ENCODE data around the gene DEPDC7. TPM values are rescaled to one million over a fixed set of nuclear protein-coding genes. Genes with fewer than 3 reads are reported as not detected.

Gene DEPDC7
- total RNA-seq, 1 donor from 2014 or later = 1.6 TPM

DNA sequence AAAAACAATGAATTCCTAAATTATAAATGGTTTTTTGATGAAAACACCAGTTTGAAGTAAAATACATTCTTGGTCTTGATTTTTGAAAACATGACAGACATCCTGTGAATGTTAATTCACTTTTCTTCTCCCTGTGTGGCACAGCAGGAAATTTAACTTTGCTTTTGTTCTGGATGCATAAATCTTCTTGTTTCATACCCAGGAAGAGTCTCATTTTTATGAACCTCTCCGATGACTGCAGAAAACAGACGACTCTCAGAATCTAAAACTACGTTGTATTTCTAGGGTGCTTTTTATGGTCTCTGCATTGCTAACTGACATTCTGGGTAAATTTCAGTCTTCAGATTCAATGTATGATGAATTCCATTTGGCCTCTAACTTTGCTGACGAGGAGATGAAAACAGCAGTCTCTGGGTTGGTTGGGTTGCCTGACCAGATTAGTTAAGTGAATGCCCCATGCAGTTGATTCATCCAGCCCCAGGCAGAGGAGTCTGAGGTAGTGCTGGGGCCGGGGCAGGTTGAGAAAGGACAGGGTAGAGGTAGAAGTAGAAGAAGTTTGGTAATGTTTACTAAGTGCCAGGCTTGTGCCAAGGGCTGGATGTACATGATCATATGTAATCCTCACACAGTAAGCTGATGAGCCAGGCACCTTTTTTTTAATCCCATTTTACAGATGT is 43.8 kb downstream of the DEPDC7 start:
- Histone ChIP-seq H3K36me3 (ENCODE audit: control insufficient read depth, insufficient read depth, low read length) (peaks cover 2% of the 10 kb centered on the region), H3K27me3 (ENCODE audit: control insufficient read depth, insufficient read depth, low read length) (no peaks in the 10 kb centered on the region), H3K4me3 (ENCODE audit: low read depth, low read length) (no peak overlapping the region)
- DNase-seq (ENCODE audit: low read depth) (peak; percentile 77), FAIRE-seq (peak; percentile 77)
- TF ChIP-seq, protein P1, sequence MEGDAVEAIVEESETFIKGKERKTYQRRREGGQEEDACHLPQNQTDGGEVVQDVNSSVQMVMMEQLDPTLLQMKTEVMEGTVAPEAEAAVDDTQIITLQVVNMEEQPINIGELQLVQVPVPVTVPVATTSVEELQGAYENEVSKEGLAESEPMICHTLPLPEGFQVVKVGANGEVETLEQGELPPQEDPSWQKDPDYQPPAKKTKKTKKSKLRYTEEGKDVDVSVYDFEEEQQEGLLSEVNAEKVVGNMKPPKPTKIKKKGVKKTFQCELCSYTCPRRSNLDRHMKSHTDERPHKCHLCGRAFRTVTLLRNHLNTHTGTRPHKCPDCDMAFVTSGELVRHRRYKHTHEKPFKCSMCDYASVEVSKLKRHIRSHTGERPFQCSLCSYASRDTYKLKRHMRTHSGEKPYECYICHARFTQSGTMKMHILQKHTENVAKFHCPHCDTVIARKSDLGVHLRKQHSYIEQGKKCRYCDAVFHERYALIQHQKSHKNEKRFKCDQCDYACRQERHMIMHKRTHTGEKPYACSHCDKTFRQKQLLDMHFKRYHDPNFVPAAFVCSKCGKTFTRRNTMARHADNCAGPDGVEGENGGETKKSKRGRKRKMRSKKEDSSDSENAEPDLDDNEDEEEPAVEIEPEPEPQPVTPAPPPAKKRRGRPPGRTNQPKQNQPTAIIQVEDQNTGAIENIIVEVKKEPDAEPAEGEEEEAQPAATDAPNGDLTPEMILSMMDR (IDR thresholded peaks at IDR 0.05; ENCODE audit: insufficient read depth, low read length, severe bottlenecking) = no peak

DNA sequence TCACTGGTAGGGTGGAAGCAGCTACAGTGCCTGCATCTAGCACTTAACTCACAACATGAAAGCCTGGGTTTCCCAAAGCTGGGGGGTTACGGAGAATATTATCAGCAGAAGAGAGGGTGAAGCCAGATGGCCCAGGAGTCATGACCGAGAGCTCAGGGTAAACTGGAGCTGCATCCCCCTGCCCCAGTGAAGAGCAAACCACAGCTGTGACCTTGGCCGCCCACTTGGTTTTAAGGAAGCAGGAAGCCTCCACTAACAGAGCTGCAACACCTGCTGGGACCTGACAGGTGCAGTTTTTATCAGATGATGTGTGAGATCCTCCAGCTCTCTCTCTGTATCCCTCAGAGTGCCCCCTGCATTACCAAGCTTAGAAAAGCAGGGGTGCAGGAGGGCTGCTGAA is 44.6 kb downstream of the DEPDC7 start:
- Histone ChIP-seq H3K27me3 (ENCODE audit: control insufficient read depth, insufficient read depth, low read length) (no peaks in the 10 kb centered on the region), H3K4me3 (ENCODE audit: low read depth, low read length) (no peak overlapping the region), H3K36me3 (ENCODE audit: control insufficient read depth, insufficient read depth, low read length) (peaks cover 2% of the 10 kb centered on the region)
- TF ChIP-seq, protein P1 (IDR thresholded peaks at IDR 0.05; ENCODE audit: insufficient read depth, low read length, severe bottlenecking) = no peak
- DNase-seq (ENCODE audit: low read depth) = no peak
- no peak for FAIRE-seq

DNA sequence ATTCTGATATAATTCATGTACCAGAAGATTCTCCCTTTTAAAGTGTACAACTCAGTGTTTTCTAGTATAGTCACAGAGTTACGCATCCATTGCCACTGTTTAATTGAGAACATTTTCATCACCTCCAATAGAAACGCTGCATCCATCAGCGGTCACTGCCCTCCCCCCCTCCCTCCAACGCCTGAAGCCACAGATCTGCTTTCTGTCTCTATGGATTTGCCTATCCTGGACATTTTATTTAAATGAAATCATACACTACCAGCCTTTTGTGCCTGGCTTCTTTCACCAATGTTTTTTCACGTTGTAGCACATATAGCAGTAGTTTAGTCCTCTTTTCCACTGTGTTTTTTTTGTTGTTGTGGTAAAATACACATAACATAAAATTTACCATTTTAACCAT is 46.5 kb downstream of the DEPDC7 start:
- Histone ChIP-seq H3K27me3 (ENCODE audit: control insufficient read depth, insufficient read depth, low read length) (no peaks in the 10 kb centered on the region), H3K36me3 (ENCODE audit: control insufficient read depth, insufficient read depth, low read length) (peaks cover 11% of the 10 kb centered on the region), H3K4me3 (ENCODE audit: low read depth, low read length) (no peak overlapping the region)
- TF ChIP-seq, protein P1 (IDR thresholded peaks at IDR 0.05; ENCODE audit: insufficient read depth, low read length, severe bottlenecking) = no peak
- FAIRE-seq (no peak), DNase-seq (ENCODE audit: low read depth) (no peak)

DNA sequence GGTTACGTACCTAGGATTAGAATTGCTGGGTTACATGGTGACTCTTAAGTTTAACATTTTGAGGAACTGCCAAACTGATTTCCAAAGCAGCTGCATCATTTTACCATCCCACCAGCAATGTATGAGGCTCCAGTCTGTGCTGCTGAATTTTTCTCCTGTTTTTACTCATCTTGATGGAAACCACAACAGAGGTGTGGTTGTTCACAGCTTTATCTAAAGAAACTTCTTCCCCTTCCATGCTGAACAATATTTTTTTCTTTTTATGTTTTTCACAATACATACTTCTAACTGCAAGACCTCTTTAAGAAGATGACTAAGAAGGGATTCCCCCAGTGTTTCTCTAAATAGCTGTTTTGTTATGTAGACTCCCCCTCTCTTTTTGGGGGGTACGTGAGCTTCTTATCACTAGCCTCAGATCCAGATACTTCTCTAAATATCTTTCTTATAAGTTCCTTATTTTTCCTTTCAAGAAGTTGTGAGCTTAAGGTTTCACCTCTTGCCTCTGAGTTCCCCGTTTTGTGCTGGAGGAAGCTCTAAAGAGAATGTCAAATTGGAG is 47.7 kb downstream of the DEPDC7 start:
- no peak for DNase-seq (ENCODE audit: low read depth)
- Histone ChIP-seq H3K27me3 (ENCODE audit: control insufficient read depth, insufficient read depth, low read length) (no peaks in the 10 kb centered on the region), H3K4me3 (ENCODE audit: low read depth, low read length) (no peak overlapping the region), H3K36me3 (ENCODE audit: control insufficient read depth, insufficient read depth, low read length) (peaks cover 11% of the 10 kb centered on the region)
- FAIRE-seq = no peak
- TF ChIP-seq, protein P1 (IDR thresholded peaks at IDR 0.05; ENCODE audit: insufficient read depth, low read length, severe bottlenecking) = no peak

DNA sequence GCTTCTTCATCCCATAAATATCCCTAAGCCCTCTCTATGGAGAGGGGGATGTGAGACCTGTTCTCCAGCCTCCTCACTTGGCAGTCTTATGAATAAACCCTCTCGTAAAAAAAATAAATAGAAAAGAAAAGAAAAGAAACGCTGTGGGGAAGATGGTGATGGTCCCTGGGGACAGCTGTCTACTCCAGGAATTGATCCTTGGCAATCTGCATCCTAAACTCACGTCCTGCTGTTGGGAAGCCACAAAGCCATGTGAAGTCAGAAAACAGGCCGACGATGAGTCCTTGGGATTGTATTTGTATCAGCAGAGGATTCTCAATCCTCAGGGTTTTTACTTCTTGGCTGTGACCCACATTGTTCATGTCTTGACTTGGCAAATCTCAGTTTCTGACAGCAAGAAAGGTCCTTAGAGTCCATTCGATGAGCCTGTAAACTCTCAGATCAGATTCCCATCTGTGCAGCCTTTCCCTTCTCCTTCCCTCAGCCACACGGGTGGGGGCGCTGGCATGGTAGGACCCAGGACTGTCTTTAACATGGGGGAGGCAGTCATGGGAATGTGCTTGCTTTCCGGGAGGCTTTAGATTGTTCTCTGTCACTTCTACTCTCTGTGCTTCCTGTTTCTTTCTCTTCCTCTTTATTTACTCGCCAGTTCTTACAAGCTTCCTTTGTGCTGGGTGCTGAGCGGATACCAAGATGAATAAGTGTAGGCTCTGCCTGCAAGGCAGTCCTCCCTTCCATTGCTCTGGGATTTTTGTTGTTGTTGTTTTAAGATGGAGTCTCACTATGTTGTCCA is 48.6 kb downstream of the DEPDC7 start:
- H3K36me3 ChIP-seq (ENCODE audit: control insufficient read depth, insufficient read depth, low read length) = peaks cover 16% of the 10 kb centered on the region
- no peak for DNase-seq (ENCODE audit: low read depth)
- H3K4me3 ChIP-seq (ENCODE audit: low read depth, low read length) = no peak overlapping the region
- no peaks in the 10 kb centered on the region for H3K27me3 ChIP-seq (ENCODE audit: control insufficient read depth, insufficient read depth, low read length)
- TF ChIP-seq, protein P1 (IDR thresholded peaks at IDR 0.05; ENCODE audit: insufficient read depth, low read length, severe bottlenecking) = no peak
- FAIRE-seq = no peak

Data from bronchial epithelial cell (primary cell).